GM21529 (cell line): ENCODE measurements around the gene LETM1.

Experiments used
- ATAC-seq: cut with Tn5 transposase; IDR thresholded peaks from one replicate; pipeline ENCODE4 v1.9.1; 2021; ENCODE audit not compliant: unreplicated experiment

LETM1 gene

GRCh38 chr4:1783015-1783414, 72.9 kb downstream of the LETM1 start:
- ATAC-seq, result no peak

- ATAC-seq, result no peak
Observed at GRCh38 chr4:1780435-1780834, 75.5 kb downstream of the LETM1 start.

- ATAC-seq, result no peak
Observed at GRCh38 chr4:1779588-1780382, 76.2 kb downstream of the LETM1 start.

GRCh38 chr4:1778642-1779392, 77.1 kb downstream of the LETM1 start:
- no peak for ATAC-seq

GRCh38 chr4:1777822-1778641, 77.9 kb downstream of the LETM1 start:
- ATAC-seq, result no peak

GRCh38 chr4:1776521-1777161, 79.3 kb downstream of the LETM1 start:
- ATAC-seq, result no peak

- ATAC-seq, result no peak
Observed at GRCh38 chr4:1775731-1776500, 80.0 kb downstream of the LETM1 start.

GRCh38 chr4:1773754-1774153, 82.2 kb downstream of the LETM1 start:
- ATAC-seq, result no peak

- ATAC-seq, result no peak
Observed at GRCh38 chr4:1772853-1773538, 83.0 kb downstream of the LETM1 start.

GRCh38 chr4:1771555-1772305, 84.2 kb downstream of the LETM1 start:
- ATAC-seq, result no peak

- no peak for ATAC-seq
Observed at GRCh38 chr4:1770791-1771231, 85.1 kb downstream of the LETM1 start.

- no peak for ATAC-seq
Observed at GRCh38 chr4:1770245-1770644, 85.7 kb downstream of the LETM1 start.

- no peak for ATAC-seq
Observed at GRCh38 chr4:1769692-1770091, 86.3 kb downstream of the LETM1 start.

- ATAC-seq, result no peak
Observed at GRCh38 chr4:1768367-1769034, 87.5 kb downstream of the LETM1 start.

- ATAC-seq, result no peak
Observed at GRCh38 chr4:1767770-1768366, 88.1 kb downstream of the LETM1 start.

- no peak for ATAC-seq
Observed at GRCh38 chr4:1767061-1767769, 88.7 kb downstream of the LETM1 start.
